Stimulated activated CD8-positive, alpha-beta memory T cell treated with anti-CD3 and anti-CD28 coated beads, Interleukin-15, amount 100 ng/mL, for 4 hours (primary cell): ENCODE measurements around the gene LRBA.
"Not testable (repeated sequence)": the region's sequence is repeated elsewhere in the genome, so short reads cannot be mapped to it uniquely, and the experiment has no call there.

ENCODE experiments used
- DNase-seq, 2 donors: peaks; one replicate each; pipeline ENCODE4 v3.0.0-alpha.2; 2020; ENCODE audit warnings: low read depth in 2 of 2

Gene LRBA

DNA sequence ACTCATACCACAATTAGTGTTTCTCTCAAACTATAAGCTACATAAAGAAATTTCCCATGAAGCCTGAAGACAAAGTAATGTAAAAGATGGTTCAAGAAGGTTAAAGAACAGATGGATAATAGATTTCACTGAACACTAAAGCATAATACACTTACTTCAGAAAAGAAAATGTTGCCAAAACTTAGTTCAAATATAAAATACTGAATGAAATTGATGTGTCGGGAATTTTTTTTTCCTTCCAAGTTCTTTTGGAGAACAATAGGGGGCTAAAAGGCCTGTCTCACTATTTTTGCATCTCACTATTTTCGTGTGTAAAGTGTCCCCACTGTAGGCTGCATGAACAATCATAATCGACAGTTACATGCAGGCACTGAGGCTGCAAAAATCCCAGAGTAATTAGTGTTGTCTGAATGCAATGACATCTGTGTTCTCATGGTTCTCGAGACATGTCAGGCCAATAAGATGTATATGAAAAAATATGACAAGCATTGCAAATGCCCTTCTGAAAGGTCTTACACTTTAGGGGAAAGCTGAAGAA lies 445.0 kb downstream of the LRBA start:
- no peak for DNase-seq

DNA sequence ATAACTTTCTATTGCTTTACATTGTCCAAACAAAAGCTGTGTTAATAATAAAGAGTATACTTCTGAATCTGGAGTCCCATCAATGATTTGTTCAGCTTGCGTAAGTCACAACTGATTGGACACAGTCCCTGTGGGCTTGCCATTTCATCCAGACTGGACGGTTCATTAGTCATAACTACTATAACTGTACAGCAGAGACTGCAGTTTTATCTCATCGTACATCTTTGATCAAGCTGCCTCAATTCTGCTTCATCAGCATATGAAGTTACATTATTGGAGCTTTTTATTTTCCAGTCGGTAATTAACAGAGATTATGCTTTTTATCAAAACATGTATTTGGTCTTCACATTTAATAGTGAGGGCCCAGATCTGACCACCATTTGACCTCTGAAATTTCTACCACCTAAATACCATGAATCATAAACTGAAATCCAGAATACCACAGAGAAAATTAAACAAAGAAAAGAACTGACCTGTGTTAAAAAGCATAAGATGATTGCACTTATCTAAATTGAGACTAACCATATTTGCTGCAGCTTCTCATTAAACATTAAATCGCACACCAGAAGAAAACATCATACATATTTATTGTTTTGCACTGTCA lies 445.6 kb downstream of the LRBA start:
- DNase-seq, result no peak

GRCh38 chr4:150567070-150567469 lies 448.0 kb downstream of the LRBA start:
- no peak for DNase-seq

- not testable (repeated sequence) for DNase-seq
Measured at GRCh38 chr4:150564967-150565366, 450.1 kb downstream of the LRBA start.

GRCh38 chr4:150562751-150563150 lies 452.3 kb downstream of the LRBA start:
- no peak for DNase-seq

GRCh38 chr4:150562250-150562649 lies 452.8 kb downstream of the LRBA start:
- DNase-seq, result no peak

DNA sequence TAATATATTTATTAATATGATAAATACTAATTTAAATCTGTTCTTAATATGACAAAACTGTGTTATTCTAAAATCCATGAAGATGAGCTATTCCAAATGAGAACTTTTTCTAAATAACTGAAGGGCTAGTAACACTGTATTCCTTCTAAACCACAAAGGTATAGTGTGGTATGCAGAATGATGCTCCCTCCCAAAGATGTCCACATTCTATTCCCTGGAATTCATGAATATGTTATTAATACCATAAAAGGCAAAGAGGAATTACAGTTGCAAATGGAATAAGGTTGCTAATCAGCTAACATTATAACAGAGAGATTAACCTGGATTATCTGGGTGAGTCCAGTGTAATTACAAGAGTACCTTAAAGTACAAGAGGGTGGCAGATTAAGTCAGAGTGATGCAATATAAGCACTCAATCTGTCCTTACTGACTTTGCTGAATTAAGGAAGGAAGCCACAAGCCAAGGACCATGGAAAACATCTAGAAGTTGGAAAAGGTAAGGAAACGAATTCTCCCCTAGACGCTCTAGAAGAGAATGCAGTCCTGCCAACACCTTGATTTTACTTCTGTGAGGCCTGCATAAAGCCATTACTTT lies 453.8 kb downstream of the LRBA start:
- no peak for DNase-seq

DNA sequence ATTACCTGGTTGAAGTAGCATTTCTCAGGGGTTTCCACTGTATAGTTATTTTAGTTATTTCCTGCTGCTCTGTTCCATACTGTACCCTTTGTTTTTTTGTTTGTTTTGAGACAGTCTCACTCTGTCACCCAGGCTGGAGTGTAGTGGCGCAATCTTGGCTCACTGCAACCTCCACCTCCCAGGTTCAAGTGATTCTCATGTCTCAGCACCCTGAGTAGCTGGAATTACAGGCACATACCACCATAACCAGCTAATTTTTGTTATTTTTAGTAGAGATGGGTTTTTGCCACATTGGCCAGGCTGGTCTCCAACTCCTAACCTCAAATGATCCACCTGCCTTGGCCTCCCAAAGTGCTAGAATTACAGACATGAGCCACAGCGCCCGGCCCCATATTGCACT lies 457.3 kb downstream of the LRBA start:
- DNase-seq, result not testable (repeated sequence)

DNA sequence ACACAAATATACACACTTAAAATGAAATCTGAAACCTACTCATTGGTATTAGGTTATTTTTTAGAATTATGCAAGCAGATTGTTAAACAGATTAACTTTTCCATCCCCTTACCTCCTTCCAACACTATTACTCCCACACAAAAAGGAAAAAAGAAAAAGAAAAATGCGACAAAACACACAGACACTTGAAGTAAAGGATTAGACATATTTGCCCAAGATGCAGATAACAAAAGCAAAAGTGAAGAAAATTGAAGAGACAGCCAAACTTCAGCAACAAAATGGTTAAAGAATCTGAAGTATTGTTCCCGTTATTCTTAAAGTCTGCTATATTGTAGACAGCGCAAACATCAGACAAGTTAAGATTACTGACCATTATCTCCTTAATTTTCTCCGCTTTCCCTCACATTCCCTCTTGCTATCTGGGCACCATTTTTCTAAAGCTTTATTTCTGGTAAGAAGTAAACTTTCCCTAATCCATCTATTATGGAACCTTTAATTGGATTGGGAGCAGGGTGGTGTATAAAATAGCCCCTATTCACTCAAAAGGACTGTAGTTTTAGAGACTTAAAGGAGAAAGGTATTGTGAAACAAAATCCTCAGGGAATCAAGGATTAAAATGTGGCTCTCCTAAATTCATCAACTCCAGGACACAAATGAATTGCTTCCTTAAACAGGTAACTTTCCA lies 467.8 kb downstream of the LRBA start:
- DNase-seq, result no peak

DNA sequence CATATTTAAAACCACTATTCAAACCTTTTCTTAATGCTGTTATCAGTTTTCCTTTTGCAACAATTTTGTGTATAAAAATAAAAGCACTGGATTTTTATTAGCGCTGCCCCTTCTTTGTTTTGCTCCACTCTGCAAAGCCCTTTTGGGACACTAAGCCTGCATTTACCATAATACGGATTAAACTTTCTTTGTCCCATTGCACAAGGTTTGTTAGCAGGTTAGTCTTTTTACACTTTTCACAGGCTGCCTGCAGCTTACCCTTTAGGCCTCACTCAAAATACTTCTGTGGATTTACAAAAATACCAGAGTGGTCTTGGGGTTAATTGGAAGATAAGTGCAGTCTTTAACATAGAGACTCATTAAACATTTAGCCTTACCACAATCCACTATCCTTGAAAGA lies 468.8 kb downstream of the LRBA start:
- DNase-seq, result no peak

GRCh38 chr4:150543042-150543441 lies 472.0 kb downstream of the LRBA start:
- no peak for DNase-seq

DNA sequence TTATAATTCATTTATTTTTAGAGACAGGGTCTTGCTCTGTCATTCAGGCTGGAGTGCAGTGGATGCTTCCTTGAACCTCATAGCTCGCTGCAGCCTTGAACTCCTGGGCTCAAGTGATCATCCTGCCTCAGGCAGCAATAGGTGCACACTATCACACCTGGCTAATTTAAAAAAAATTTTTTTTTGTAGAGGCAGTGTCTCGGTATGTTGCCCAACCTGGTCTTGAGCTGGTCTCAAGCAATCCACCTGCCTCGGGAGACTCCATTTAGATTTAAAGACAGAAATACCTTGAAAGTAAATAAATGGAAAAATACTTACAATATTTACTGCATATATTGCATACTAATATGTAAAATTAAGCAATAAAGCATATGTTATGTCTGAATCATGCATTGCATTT lies 473.4 kb downstream of the LRBA start:
- DNase-seq, result no peak

GRCh38 chr4:150540959-150541360 lies 474.1 kb downstream of the LRBA start:
- no peak for DNase-seq

GRCh38 chr4:150540536-150540935 lies 474.5 kb downstream of the LRBA start:
- DNase-seq, result no peak

GRCh38 chr4:150537911-150538310 lies 477.2 kb downstream of the LRBA start:
- not testable (repeated sequence) for DNase-seq

- DNase-seq, result no peak
Measured at GRCh38 chr4:150534818-150535217, 480.3 kb downstream of the LRBA start.

GRCh38 chr4:150533673-150534072 lies 481.4 kb downstream of the LRBA start:
- no peak for DNase-seq

GRCh38 chr4:150525321-150525868 lies 489.7 kb downstream of the LRBA start:
- DNase-seq, result no peak

GRCh38 chr4:150518559-150518958 lies 496.5 kb downstream of the LRBA start:
- no peak for DNase-seq

- DNase-seq, result no peak
Measured at GRCh38 chr4:150515135-150515534, 499.9 kb downstream of the LRBA start.

GRCh38 chr4:150514709-150515108 lies 500.4 kb downstream of the LRBA start:
- DNase-seq, result no peak

DNA sequence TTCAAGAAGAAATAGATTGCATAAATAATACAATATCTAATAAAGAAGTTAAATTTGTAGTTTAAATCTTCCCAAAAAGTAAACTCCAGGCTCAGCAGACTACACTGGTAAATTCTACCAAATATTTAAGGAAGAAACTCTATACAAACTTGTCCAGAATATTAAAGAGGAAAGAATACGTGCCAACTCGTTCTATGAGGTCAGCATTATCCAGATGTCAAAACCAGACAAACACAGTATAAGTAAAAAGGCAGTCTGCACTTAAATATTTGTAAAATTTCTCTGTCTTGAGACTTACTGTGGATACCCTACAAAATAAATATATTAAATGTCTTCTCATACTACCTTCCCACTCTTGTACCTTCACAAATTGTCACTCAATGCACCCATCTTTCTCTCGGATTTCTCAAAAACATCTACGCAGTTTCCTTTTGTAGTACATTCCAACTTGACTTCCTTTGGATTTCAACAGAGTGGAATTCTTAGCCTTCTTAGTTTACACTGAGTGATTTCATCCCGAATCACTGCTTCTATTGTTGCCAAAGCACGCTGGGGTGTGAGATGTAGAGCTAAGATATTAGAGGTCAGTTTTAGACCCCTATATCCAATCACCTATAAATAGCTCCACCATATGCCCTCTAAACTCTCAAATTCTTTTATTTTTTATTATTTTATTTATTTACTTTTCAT lies 504.8 kb downstream of the LRBA start:
- no peak for DNase-seq
